HepG2 (cell line): ENCODE measurements around the gene ZNF385B. TPM values are rescaled to one million over a fixed set of nuclear protein-coding genes. Genes with fewer than 3 reads are reported as not detected.

Experiments
- ATAC-seq: fragments of 200-7000 bp; cut with Tn5 transposase; 3 replicates; pipeline ENCODE4 v1.9.1; 2020; ENCODE audit warnings: mild to moderate bottlenecking, moderate library complexity
- BruUV-seq: library from RNA; stranded (reverse); fragments of 400-500 nt; replicated peaks from 2 replicates; lab custom pipeline; 2021; lab: Mats Ljungman, UMichigan
- CTCF ChIA-PET: fragments of 300-600 bp; formaldehyde crosslinking; extraction: SDS; loops from one replicate; lab custom pipeline; 2021; ENCODE audit warnings: low total read pairs, inconsistent platforms, low intra/inter-chr PET ratio; lab: Yijun Ruan, JAX
- POLR2A ChIA-PET: fragments of 350-600 bp; sonication (Branson Sonifier 250); formaldehyde crosslinking; loops from one replicate; lab custom pipeline; 2020; ENCODE audit warnings: antibody characterized with exemption, inconsistent platforms; lab: Yijun Ruan, JAX
- DNase-seq: peaks from one replicate; pipeline ENCODE4 v3.0.0-alpha.2; 2015; ENCODE audit warnings: low spot score
- FAIRE-seq: peaks from 3 replicates; lab custom pipeline; 2011; peaks lifted over from hg19 to GRCh38; lab: Jason Lieb, UNC
- H2AFZ ChIP-seq: one replicate; pipeline ENCODE4 v1.6.1; 2011; ENCODE audit warnings: low read length, inconsistent platforms
- H3K27ac ChIP-seq: fragments of 300-600 bp; 3 replicates; pipeline ENCODE4 v1.8.0; 2011; ENCODE audit warnings: mixed run types, mild to moderate bottlenecking, mixed read lengths, low read length, inconsistent platforms; ENCODE audit not compliant: insufficient read depth; ENCODE audit errors: extremely low read length
- H3K27me3 ChIP-seq, 2 experiments: fragments of 200-600 bp in 1 of 2; 2 replicates in 1 of 2; 3 replicates in 1 of 2; pipeline versions ENCODE4 v1.6.0 to v1.8.0; 2011; ENCODE audit warnings: low read length in 2 of 2, mild to moderate bottlenecking in 2 of 2, moderate library complexity in 2 of 2, inconsistent platforms in 1 of 2; ENCODE audit not compliant: insufficient read depth in 2 of 2, control insufficient read depth in 1 of 2
- H3K36me3 ChIP-seq, 2 experiments: fragments of 200-600 bp in 1 of 2; replicated peaks in 1 of 2; 2 replicates in 1 of 2; 3 replicates in 1 of 2; pipeline versions ENCODE4 v1.5.1 to v1.8.0; 2011; ENCODE audit warnings: low read length in 2 of 2, inconsistent platforms in 1 of 2; ENCODE audit not compliant: insufficient read depth in 2 of 2, control insufficient read depth in 1 of 2
- H3K4me1 ChIP-seq: 2 replicates; pipeline ENCODE4 v1.5.1; 2012; ENCODE audit warnings: low read length, inconsistent platforms; ENCODE audit not compliant: insufficient read depth
- H3K4me2 ChIP-seq: 2 replicates; pipeline ENCODE4 v1.6.0; 2011; ENCODE audit warnings: low read depth, low read length, inconsistent platforms
- H3K4me3 ChIP-seq, 3 experiments: fragments of 200-600 bp in 1 of 3; sonication (generic), shearing (Covaris generic) in 1 of 3; replicated peaks in 1 of 3; 2 replicates each; pipeline ENCODE4 v1.5.1; 2011 to 2016; ENCODE audit warnings: low read length in 3 of 3, inconsistent platforms in 2 of 3, low read depth in 2 of 3, mild to moderate bottlenecking in 2 of 3, control low read depth in 1 of 3, mixed read lengths in 1 of 3; ENCODE audit not compliant: insufficient read depth in 1 of 3
- H3K79me2 ChIP-seq: one replicate; pipeline ENCODE4 v1.6.1; 2011; ENCODE audit warnings: low read length, inconsistent platforms; ENCODE audit not compliant: insufficient read depth
- H3K9ac ChIP-seq: 2 replicates; pipeline ENCODE4 v1.6.0; 2011; ENCODE audit warnings: mild to moderate bottlenecking, low read depth, low read length, inconsistent platforms; ENCODE audit not compliant: insufficient read depth
- H3K9me3 ChIP-seq: 2 replicates; pipeline ENCODE4 v1.5.1; 2012; ENCODE audit warnings: mild to moderate bottlenecking, low read length
- H4K20me1 ChIP-seq: 2 replicates; pipeline ENCODE4 v1.6.0; 2011; ENCODE audit warnings: inconsistent platforms, mild to moderate bottlenecking, low read length, moderate library complexity; ENCODE audit not compliant: insufficient read depth
- ARNTL ChIP-seq: sonication (generic); formaldehyde crosslinking; IDR thresholded peaks from 2 replicates; pipeline ENCODE4 v1.4.0; 2020; ENCODE audit warnings: mild to moderate bottlenecking, missing genetic modification reagents
- CREM ChIP-seq, 2 experiments: sonication (generic) in 1 of 2; formaldehyde crosslinking in 1 of 2; IDR thresholded peaks; 2 replicates each; pipeline versions ENCODE4 v1.4.0 to v1.6.1; 2016 to 2020; ENCODE audit warnings: antibody characterized with exemption in 1 of 2, mild to moderate bottlenecking in 1 of 2, missing genetic modification reagents in 1 of 2
- FOSL2 ChIP-seq: sonication (generic); formaldehyde crosslinking; IDR thresholded peaks from 2 replicates; pipeline ENCODE4 v1.4.0; 2020; ENCODE audit warnings: missing genetic modification reagents
- FOXA3 ChIP-seq: IDR thresholded peaks from 2 replicates; pipeline ENCODE4 v1.6.1; 2016; ENCODE audit warnings: missing genetic modification reagents, missing compliant biosample characterization
- HMG20A ChIP-seq: IDR thresholded peaks from 2 replicates; pipeline ENCODE4 v1.6.1; 2016; ENCODE audit warnings: borderline replicate concordance
- ISL2 ChIP-seq: sonication (generic); formaldehyde crosslinking; IDR thresholded peaks from 2 replicates; pipeline ENCODE4 v1.5.0; 2020; ENCODE audit warnings: missing genetic modification reagents
- RFX5 ChIP-seq: IDR thresholded peaks from 2 replicates; pipeline ENCODE4 v1.6.1; 2011; ENCODE audit warnings: low read depth, low read length, improper control_type of control experiment
- RNF2 ChIP-seq: fragments of 450-650 bp; conservative IDR thresholded peaks from 2 replicates; pipeline ENCODE4 v1.6.1; 2016; ENCODE audit warnings: low read depth
- SIN3B ChIP-seq: fragments of 150-350 bp; IDR thresholded peaks from 2 replicates; pipeline ENCODE4 v1.6.1; 2014; ENCODE audit warnings: low read length
- SOX6 ChIP-seq, 2 experiments: fragments of 450-650 bp in 1 of 2; sonication (generic) in 1 of 2; formaldehyde crosslinking in 1 of 2; IDR thresholded peaks; 2 replicates each; pipeline versions ENCODE4 v1.4.0 to v1.6.1; 2017 to 2020; ENCODE audit warnings: antibody characterized with exemption in 1 of 2, mild to moderate bottlenecking in 1 of 2, missing genetic modification reagents in 1 of 2
- SRSF1 ChIP-seq: fragments of 200-400 bp; formaldehyde crosslinking; optimal IDR thresholded peaks from 2 replicates; pipeline ENCODE3; 2017; ENCODE audit warnings: mild to moderate bottlenecking, low read depth, low read length, moderate library complexity
- YY1 ChIP-seq: IDR thresholded peaks from 2 replicates; pipeline ENCODE4 v1.6.1; 2011; ENCODE audit warnings: low read length, low read depth, moderate library complexity, mild to moderate bottlenecking; ENCODE audit not compliant: insufficient read depth, insufficient replicate concordance
- ZNF282 ChIP-seq: fragments of 450-650 bp; IDR thresholded peaks from 2 replicates; pipeline ENCODE4 v1.6.1; 2018; ENCODE audit not compliant: partially characterized antibody
- ZNF644 ChIP-seq: IDR thresholded peaks from 2 replicates; pipeline ENCODE4 v1.6.1; 2016; ENCODE audit warnings: low read depth
- ZNF772 ChIP-seq: sonication (generic); formaldehyde crosslinking; IDR thresholded peaks from 2 replicates; pipeline ENCODE4 v1.5.0; 2020; ENCODE audit warnings: mild to moderate bottlenecking, missing genetic modification reagents
- WGBS: methylation state at CpG from one replicate; pipeline ENCODE4 v1.1.6; 2017; ENCODE audit warnings: low lambda C conversion rate; 5-methylcytosine and 5-hydroxymethylcytosine counted together
- in situ Hi-C: cut with HindIII; loops from 2 replicates; pipeline ENCODE4 v1.10.0; 2017; ENCODE audit warnings: low pct_unique_long_range_greater_than_20kb; ENCODE audit not compliant: extremely low pct_ligation_motif_present
- intact Hi-C: fragments of 100-400 bp; cut with micrococcal nuclease; formaldehyde crosslinking; loops from one replicate; pipeline ENCODE4 v1.10.0; 2022; ENCODE audit not compliant: unreplicated experiment
- polyA plus RNA-seq, 8 experiments: library from polyadenylated mRNA; depleted of rRNA in 3 of 8; stranded (reverse) in 7 of 8; unstranded in 1 of 8; fragments of >200 nt; fragmentation: Illumina TruSeq in 4 of 8; extraction: Trizol in 4 of 8; gene quantifications; 2 replicates each; pipeline versions ENCODE4 v1.2.1 to v1.2.3, GENCODE V29; 2011 to 2016; ENCODE audit warnings: low read depth in 4 of 8, missing spikeins in 1 of 8, mixed read lengths in 1 of 8; ENCODE audit not compliant: insufficient read depth in 1 of 8
- total RNA-seq, 5 experiments: library from RNA; depleted of rRNA; stranded (reverse); fragments of >200 nt; fragmentation: Illumina TruSeq; extraction: Trizol; gene quantifications; 2 replicates each; pipeline ENCODE4 v1.2.3, GENCODE V29; 2016; ENCODE audit warnings: low read depth in 1 of 5
- TF ChIP-seq, protein P1 (sequence below): IDR thresholded peaks from 2 replicates; pipeline ENCODE4 v1.6.1; 2016; ENCODE audit warnings: mild to moderate bottlenecking
- TF ChIP-seq, protein P2 (sequence below): sonication (generic); formaldehyde crosslinking; IDR thresholded peaks from 2 replicates; pipeline ENCODE4 v1.4.0; 2020; ENCODE audit warnings: mild to moderate bottlenecking, missing genetic modification reagents
- TF ChIP-seq, protein P3 (sequence below): sonication (generic); formaldehyde crosslinking; IDR thresholded peaks from 2 replicates; pipeline ENCODE4 v1.5.1; 2020; ENCODE audit warnings: mild to moderate bottlenecking, missing genetic modification reagents, borderline replicate concordance
- TF ChIP-seq, protein P4 (sequence below): IDR thresholded peaks from 2 replicates; pipeline ENCODE4 v1.6.1; 2012; ENCODE audit warnings: inconsistent platforms

The ZNF385B gene
- total and polyA plus RNA-seq, 2 of the 13 experiments (the other 11 are each of a cell fraction or from before 2014, with no cell fraction given), result 3.3 to 6.7 TPM

DNA sequence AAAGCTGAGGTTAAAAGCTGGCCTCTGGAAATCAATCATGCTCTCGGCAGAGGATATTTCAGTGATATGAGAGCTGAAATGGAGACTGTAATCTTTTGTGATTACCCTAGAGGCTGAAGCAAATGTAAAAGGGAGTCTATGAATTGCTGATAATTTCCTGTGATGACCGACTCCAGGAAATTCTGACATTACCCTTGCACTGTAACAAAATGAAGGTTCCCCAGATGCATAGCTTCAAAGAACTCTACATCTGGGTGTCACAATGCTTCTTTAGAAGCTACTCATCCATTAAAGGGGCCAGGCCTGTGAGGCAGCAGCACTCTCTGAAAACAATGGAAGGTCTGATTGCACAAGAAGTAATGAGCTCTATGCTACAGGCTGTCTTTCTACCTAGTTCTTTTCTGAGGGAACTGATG is 328.5 kb downstream of the ZNF385B start:
- FAIRE-seq, result peak; percentile 56
- TF ChIP-seq RNF2 (no peak), ZNF282 (no peak), HMG20A (CRISPR knock-in tag) (peak; percentile 45; the same call in 1 of the 2 replicates), SRSF1 (no peak), ZNF772 (no peak), SOX6 (IDR thresholded peaks at IDR 0.05) (no peak), SOX6 (CRISPR knock-in tag; IDR thresholded peaks at IDR 0.05) (peak; percentile 88), FOSL2 (CRISPR knock-in tag) (peak; percentile 44; the same call in 1 of the 2 replicates), ISL2 (CRISPR knock-in tag) (peak; percentile 45; the same call in 1 of the 2 replicates), RFX5 (no peak), ARNTL (CRISPR knock-in tag) (no peak), SIN3B (no peak), ZNF644 (CRISPR knock-in tag) (peak; percentile 86), FOXA3 (CRISPR knock-in tag) (0 out of 2 replicates have a peak, but pooled peaks have one; percentile 27), YY1 (no peak), CREM (IDR thresholded peaks at IDR 0.05) (peak; percentile 41; the same call in 1 of the 2 replicates), CREM (CRISPR knock-in tag; IDR thresholded peaks at IDR 0.05) (no peak)
- TF ChIP-seq, protein P1, sequence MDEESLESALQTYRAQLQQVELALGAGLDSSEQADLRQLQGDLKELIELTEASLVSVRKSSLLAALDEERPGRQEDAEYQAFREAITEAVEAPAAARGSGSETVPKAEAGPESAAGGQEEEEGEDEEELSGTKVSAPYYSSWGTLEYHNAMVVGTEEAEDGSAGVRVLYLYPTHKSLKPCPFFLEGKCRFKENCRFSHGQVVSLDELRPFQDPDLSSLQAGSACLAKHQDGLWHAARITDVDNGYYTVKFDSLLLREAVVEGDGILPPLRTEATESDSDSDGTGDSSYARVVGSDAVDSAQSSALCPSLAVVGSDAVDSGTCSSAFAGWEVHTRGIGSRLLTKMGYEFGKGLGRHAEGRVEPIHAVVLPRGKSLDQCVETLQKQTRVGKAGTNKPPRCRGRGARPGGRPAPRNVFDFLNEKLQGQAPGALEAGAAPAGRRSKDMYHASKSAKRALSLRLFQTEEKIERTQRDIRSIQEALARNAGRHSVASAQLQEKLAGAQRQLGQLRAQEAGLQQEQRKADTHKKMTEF, result peak; percentile 23; the same call in 1 of the 2 replicates
- TF ChIP-seq, protein P2, sequence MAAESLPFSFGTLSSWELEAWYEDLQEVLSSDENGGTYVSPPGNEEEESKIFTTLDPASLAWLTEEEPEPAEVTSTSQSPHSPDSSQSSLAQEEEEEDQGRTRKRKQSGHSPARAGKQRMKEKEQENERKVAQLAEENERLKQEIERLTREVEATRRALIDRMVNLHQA (CRISPR knock-in tag), result no peak
- TF ChIP-seq, protein P3, sequence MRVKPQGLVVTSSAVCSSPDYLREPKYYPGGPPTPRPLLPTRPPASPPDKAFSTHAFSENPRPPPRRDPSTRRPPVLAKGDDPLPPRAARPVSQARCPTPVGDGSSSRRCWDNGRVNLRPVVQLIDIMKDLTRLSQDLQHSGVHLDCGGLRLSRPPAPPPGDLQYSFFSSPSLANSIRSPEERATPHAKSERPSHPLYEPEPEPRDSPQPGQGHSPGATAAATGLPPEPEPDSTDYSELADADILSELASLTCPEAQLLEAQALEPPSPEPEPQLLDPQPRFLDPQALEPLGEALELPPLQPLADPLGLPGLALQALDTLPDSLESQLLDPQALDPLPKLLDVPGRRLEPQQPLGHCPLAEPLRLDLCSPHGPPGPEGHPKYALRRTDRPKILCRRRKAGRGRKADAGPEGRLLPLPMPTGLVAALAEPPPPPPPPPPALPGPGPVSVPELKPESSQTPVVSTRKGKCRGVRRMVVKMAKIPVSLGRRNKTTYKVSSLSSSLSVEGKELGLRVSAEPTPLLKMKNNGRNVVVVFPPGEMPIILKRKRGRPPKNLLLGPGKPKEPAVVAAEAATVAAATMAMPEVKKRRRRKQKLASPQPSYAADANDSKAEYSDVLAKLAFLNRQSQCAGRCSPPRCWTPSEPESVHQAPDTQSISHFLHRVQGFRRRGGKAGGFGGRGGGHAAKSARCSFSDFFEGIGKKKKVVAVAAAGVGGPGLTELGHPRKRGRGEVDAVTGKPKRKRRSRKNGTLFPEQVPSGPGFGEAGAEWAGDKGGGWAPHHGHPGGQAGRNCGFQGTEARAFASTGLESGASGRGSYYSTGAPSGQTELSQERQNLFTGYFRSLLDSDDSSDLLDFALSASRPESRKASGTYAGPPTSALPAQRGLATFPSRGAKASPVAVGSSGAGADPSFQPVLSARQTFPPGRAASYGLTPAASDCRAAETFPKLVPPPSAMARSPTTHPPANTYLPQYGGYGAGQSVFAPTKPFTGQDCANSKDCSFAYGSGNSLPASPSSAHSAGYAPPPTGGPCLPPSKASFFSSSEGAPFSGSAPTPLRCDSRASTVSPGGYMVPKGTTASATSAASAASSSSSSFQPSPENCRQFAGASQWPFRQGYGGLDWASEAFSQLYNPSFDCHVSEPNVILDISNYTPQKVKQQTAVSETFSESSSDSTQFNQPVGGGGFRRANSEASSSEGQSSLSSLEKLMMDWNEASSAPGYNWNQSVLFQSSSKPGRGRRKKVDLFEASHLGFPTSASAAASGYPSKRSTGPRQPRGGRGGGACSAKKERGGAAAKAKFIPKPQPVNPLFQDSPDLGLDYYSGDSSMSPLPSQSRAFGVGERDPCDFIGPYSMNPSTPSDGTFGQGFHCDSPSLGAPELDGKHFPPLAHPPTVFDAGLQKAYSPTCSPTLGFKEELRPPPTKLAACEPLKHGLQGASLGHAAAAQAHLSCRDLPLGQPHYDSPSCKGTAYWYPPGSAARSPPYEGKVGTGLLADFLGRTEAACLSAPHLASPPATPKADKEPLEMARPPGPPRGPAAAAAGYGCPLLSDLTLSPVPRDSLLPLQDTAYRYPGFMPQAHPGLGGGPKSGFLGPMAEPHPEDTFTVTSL (CRISPR knock-in tag), result 0 out of 2 replicates have a peak, but pooled peaks have one; percentile 23
- TF ChIP-seq, protein P4, sequence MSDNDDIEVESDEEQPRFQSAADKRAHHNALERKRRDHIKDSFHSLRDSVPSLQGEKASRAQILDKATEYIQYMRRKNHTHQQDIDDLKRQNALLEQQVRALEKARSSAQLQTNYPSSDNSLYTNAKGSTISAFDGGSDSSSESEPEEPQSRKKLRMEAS, result 0 out of 2 replicates have a peak, but pooled peaks have one; percentile 34

More for the DNA sequence above, 328.5 kb downstream of the ZNF385B start:
- intact Hi-C loops (no loop called here), in situ Hi-C loops (no loop called here)
- Histone ChIP-seq H3K36me3 (no peaks in the 10 kb centered on the region), H3K27me3 (no peaks in the 10 kb centered on the region), H3K4me3 (no peak overlapping the region), H3K9me3 (no peaks in the 10 kb centered on the region), H3K4me1 (peaks cover 32% of the 10 kb centered on the region), H3K79me2 (no peaks in the 10 kb centered on the region), H3K9ac (no peak overlapping the region), H3K4me2 (peak overlapping the region; percentile 5; the same call in 1 of the 2 replicates), H4K20me1 (no peaks in the 10 kb centered on the region), H3K27ac (peak overlapping the region; percentile 2), H2AFZ (no peak overlapping the region)
- ChIA-PET CTCF (no interaction called here), POLR2A (interaction anchor here (1.0 to 1.3 kb wide), 3 partner anchors 10 to 25 kb away, joined by 4 to 12 read pairs (median 4); no protein-coding TSS in a partner anchor)
- no TSS peak for BruUV-seq
- ATAC-seq, result peak; percentile 97
- WGBS, result 74% methylated on average over 2 of the region's 2 CpGs
- DNase-seq, result peak; percentile 86
